K562 (cell line): ENCODE measurements around the gene TARBP1. TPM values are rescaled to one million over a fixed set of nuclear protein-coding genes. Genes with fewer than 3 reads are reported as not detected.

Experiments
- ATF4 ChIP-seq: fragments of 450-650 bp; formaldehyde crosslinking; IDR thresholded peaks from 2 replicates; pipeline ENCODE4 v1.4.0; 2022; ENCODE audit warnings: mild to moderate bottlenecking, moderate library complexity
- CREB1 ChIP-seq, 2 experiments: sonication (generic) in 1 of 2; formaldehyde crosslinking in 1 of 2; IDR thresholded peaks; 2 replicates each; pipeline versions ENCODE4 v1.6.1 to v1.8.0; 2012 to 2022; ENCODE audit warnings: inconsistent platforms in 1 of 2, mild to moderate bottlenecking in 1 of 2, missing genetic modification reagents in 1 of 2, moderate library complexity in 1 of 2
- CREB3L1 ChIP-seq: fragments of 450-650 bp; IDR thresholded peaks from 2 replicates; pipeline ENCODE4 v1.6.1; 2014; ENCODE audit warnings: low read depth, mild to moderate bottlenecking, moderate library complexity, borderline replicate concordance
- DPF2 ChIP-seq: fragments of 450-650 bp; IDR thresholded peaks from 2 replicates; pipeline ENCODE4 v1.6.1; 2016
- HDAC3 ChIP-seq: fragments of 450-650 bp; IDR thresholded peaks from 2 replicates; pipeline ENCODE4 v1.6.1; 2018; ENCODE audit warnings: borderline replicate concordance, mild to moderate bottlenecking, moderate library complexity; ENCODE audit not compliant: partially characterized antibody
- HMGN3 ChIP-seq: IDR thresholded peaks from 2 replicates; pipeline ENCODE4 v1.6.1; 2011; ENCODE audit warnings: borderline replicate concordance, low read depth, mild to moderate bottlenecking, mixed read lengths, low read length; ENCODE audit not compliant: insufficient read length; ENCODE audit errors: extremely low read depth
- HOXB6 ChIP-seq: fragments of 250-450 bp; sonication (Bioruptor Pico); IDR thresholded peaks from 2 replicates; pipeline ENCODE4 v1.5.1; 2022; ENCODE audit warnings: mild to moderate bottlenecking, borderline replicate concordance
- KDM4B ChIP-seq, 2 experiments: fragments of 450-650 bp in 1 of 2; sonication (generic) in 1 of 2; IDR thresholded peaks; 2 replicates each; pipeline ENCODE4 v1.6.1; 2016 to 2017; ENCODE audit warnings: borderline replicate concordance in 2 of 2, antibody characterized with exemption in 1 of 2, low read depth in 1 of 2, mild to moderate bottlenecking in 1 of 2
- MNT ChIP-seq, 2 experiments: fragments of 450-650 bp; conservative IDR thresholded peaks; 2 replicates each; pipeline ENCODE4 v1.6.1; 2017; ENCODE audit warnings: mild to moderate bottlenecking in 2 of 2, moderate library complexity in 2 of 2
- MYNN ChIP-seq, 2 experiments: sonication (generic); formaldehyde crosslinking in 1 of 2; IDR thresholded peaks; 2 replicates each; pipeline versions ENCODE4 v1.5.0 to v1.6.1; 2016 to 2020; ENCODE audit warnings: antibody characterized with exemption in 1 of 2, missing genetic modification reagents in 1 of 2
- RBM14 ChIP-seq: fragments of 200-400 bp; formaldehyde crosslinking; IDR thresholded peaks from 2 replicates; pipeline ENCODE4 v1.6.1; 2018; ENCODE audit warnings: low read depth, mild to moderate bottlenecking, low read length, moderate library complexity, borderline replicate concordance; ENCODE audit not compliant: insufficient read depth
- RNF2 ChIP-seq: sonication (generic); IDR thresholded peaks from 2 replicates; pipeline ENCODE4 v1.6.1; 2016
- SMAD4 ChIP-seq: fragments of 250-450 bp; sonication (Bioruptor Pico); conservative IDR thresholded peaks from 2 replicates; pipeline ENCODE4 v1.8.0; 2021; ENCODE audit warnings: inconsistent platforms, mild to moderate bottlenecking, moderate library complexity
- TCF7 ChIP-seq: sonication (generic); IDR thresholded peaks from 2 replicates; pipeline ENCODE4 v1.6.1; 2016; ENCODE audit warnings: antibody characterized with exemption, borderline replicate concordance
- VEZF1 ChIP-seq: fragments of 200-800 bp; sonication (Bioruptor generic); IDR thresholded peaks from 2 replicates; pipeline ENCODE4 v1.6.1; 2017; ENCODE audit warnings: missing genetic modification characterization, missing compliant biosample characterization
- ZNF175 ChIP-seq: fragments of 200-800 bp; sonication (Bioruptor generic); IDR thresholded peaks from 2 replicates; pipeline ENCODE4 v1.6.1; 2016; ENCODE audit warnings: low read depth, mild to moderate bottlenecking, missing genetic modification characterization, missing compliant biosample characterization
- ZNF445 ChIP-seq: fragments of 250-450 bp; sonication (Bioruptor Pico); IDR thresholded peaks from 2 replicates; pipeline ENCODE4 v1.4.0; 2020; ENCODE audit warnings: low read depth, mild to moderate bottlenecking, moderate library complexity
- polyA plus RNA-seq, 8 experiments: library from polyadenylated mRNA; depleted of rRNA in 4 of 8; stranded (reverse) in 5 of 8; unstranded in 3 of 8; fragments of >200 nt; fragmentation: Nextera tagmentation in 2 of 8; fragmentation: Illumina TruSeq in 1 of 8; extraction: Ambion mirVana in 2 of 8; extraction: Trizol in 1 of 8; gene quantifications; 2 replicates each; pipeline versions ENCODE4 v1.2.1 to v1.2.3, GENCODE V29; 2011 to 2014; ENCODE audit warnings: inconsistent platforms in 1 of 8, missing spikeins in 1 of 8
- total RNA-seq, 7 experiments: library from RNA; depleted of rRNA in 6 of 7; stranded (reverse); fragments of >200 nt in 6 of 7; fragmentation: Illumina TruSeq in 2 of 7; extraction: Trizol in 2 of 7; gene quantifications; 2 replicates each; pipeline versions ENCODE4 v1.2.1 to v1.2.3, GENCODE V29; 2011 to 2021; ENCODE audit warnings: low replicate concordance in 1 of 7

Gene TARBP1
- total and polyA plus RNA-seq, 9 of the 15 experiments (the other 6 are each of a cell fraction or from before 2014, with no cell fraction given), result 8.8 to 48.0 (median 22.9) TPM

DNA sequence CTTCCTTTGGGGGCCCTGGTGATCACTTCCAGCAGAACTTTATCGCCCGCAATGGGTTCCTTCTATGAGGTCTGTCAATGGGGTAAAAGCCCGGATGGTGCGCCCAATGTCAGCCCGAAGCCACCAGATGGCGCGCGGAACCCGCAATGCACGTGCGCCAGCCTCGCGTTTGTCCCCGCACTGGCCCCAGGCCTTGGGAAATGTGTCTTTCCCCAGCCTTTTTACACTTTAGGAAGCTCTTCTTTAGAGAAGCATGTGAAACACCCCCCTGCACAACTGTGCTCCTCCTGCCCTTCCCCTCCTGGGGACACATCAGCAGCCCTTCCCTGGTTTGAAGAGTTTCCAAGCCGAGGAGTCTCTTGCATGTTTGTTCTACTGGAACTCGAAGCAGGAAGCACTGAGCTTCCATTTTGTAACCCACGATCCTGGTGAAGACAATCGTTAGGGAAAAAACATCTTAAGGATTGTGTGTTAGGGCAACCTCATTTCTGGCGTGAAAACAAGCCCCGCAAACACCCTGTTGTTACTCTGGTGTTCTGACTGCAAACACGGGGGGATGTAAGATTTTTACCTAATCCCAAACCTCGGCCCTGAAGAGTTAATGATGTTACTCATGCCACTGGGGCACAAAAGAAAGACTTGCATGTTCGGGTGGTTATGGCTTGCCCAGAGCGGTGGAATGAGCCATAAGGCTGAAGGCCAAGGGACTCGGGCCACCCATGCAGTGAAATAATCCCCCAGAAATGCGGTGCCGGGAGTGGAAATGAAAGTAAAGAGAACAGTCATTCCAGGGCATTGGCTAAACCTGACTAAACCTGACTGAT, 20.4 kb upstream of the TARBP1 start (continued):
- TF ChIP-seq SMAD4 (CRISPR knock-in tag), result peak; percentile 94
- TF ChIP-seq ZNF445, result peak; percentile 62; the same call in 1 of the 2 replicates
- TF ChIP-seq ATF4, result peak; percentile 49; the same call in 1 of the 2 replicates
- peak in 1 of 2 experiments; percentile 69; a peak in 1 of 4 replicates for TF ChIP-seq KDM4B (IDR thresholded peaks at IDR 0.05; ENCODE audit: borderline replicate concordance in 2 of 2, low read depth in 1 of 2)
- no peak for TF ChIP-seq RBM14
- peak; percentile 73; the same call in 1 of the 2 replicates for TF ChIP-seq RNF2
- peak; percentile 95 for TF ChIP-seq ZNF175 (CRISPR knock-in tag)
- 0 out of 2 replicates have a peak, but pooled peaks have one; percentile 52 for TF ChIP-seq HOXB6 (CRISPR knock-in tag)
- no peak for TF ChIP-seq DPF2
- no peak for TF ChIP-seq VEZF1 (CRISPR knock-in tag)
- peak; percentile 71 to 82 for TF ChIP-seq MNT (conservative IDR thresholded peaks at IDR 0.05)
- TF ChIP-seq MYNN (IDR thresholded peaks at IDR 0.05), result no peak
- TF ChIP-seq MYNN (CRISPR knock-in tag; IDR thresholded peaks at IDR 0.05), result no peak
- TF ChIP-seq HDAC3, result no peak
- peak; percentile 43 for TF ChIP-seq HMGN3
- TF ChIP-seq CREB1 (IDR thresholded peaks at IDR 0.05), result no peak
- peak; percentile 59; the same call in 1 of the 2 replicates for TF ChIP-seq CREB1 (CRISPR knock-in tag; IDR thresholded peaks at IDR 0.05)
- TF ChIP-seq CREB3L1, result peak; percentile 51; the same call in 1 of the 2 replicates
- no peak for TF ChIP-seq TCF7
